ENCODE results near the gene DNAAF5.

DNA sequence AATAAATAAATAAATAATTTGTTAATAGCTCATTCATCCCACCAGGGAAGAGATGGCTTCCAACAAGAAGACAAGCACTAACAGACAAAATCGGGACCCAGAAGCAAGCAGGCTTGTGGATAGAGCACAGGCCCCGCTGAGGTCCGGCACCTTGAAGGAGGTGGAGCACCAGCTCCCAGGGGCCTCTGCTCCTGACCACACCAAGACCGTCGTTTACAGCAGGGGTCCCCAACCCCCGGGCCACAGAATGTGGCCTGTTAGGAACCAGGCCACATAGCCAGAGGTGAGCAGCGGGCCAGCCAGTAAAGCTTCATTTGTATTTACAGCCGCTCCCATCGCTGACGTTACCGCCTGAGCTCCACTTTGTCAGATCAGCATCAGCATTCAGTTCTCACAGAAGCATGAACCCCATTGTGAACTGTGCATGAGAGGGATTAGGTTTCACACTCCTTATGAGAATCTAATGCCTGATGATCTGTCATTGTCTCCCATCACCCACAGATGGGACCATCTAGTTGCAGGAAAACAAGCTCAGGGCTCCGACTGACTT is 72.5 kb downstream of the DNAAF5 start:
- TF ChIP-seq POLR2A (IDR thresholded peaks at IDR 0.05; ENCODE audit: insufficient read depth in 1 of 2, low read depth in 2 of 2, low read length in 2 of 2) (no peak), ZNF629 (CRISPR knock-in tag; conservative IDR thresholded peaks at IDR 0.05) (no peak), SMAD1 (CRISPR knock-in tag; IDR thresholded peaks at IDR 0.05; ENCODE audit: borderline replicate concordance, low read depth) (no peak), TAF1 (CRISPR knock-in tag; IDR thresholded peaks at IDR 0.05) (no peak), HOXA5 (CRISPR knock-in tag; IDR thresholded peaks at IDR 0.05) (no peak), SP2 (CRISPR knock-in tag; IDR thresholded peaks at IDR 0.05) (no peak), CENPX (CRISPR knock-in tag; IDR thresholded peaks at IDR 0.05) (no peak), ZNF335 (CRISPR knock-in tag; IDR thresholded peaks at IDR 0.05) (no peak), SIN3A (IDR thresholded peaks at IDR 0.05; ENCODE audit: borderline replicate concordance, low read depth, low read length) (no peak), ARNT (IDR thresholded peaks at IDR 0.05) (no peak), GABPA (IDR thresholded peaks at IDR 0.05; ENCODE audit: low read depth, low read length) (no peak), GABPA (CRISPR knock-in tag; IDR thresholded peaks at IDR 0.05; ENCODE audit: low read depth) (no peak)
- TF ChIP-seq, protein P1, sequence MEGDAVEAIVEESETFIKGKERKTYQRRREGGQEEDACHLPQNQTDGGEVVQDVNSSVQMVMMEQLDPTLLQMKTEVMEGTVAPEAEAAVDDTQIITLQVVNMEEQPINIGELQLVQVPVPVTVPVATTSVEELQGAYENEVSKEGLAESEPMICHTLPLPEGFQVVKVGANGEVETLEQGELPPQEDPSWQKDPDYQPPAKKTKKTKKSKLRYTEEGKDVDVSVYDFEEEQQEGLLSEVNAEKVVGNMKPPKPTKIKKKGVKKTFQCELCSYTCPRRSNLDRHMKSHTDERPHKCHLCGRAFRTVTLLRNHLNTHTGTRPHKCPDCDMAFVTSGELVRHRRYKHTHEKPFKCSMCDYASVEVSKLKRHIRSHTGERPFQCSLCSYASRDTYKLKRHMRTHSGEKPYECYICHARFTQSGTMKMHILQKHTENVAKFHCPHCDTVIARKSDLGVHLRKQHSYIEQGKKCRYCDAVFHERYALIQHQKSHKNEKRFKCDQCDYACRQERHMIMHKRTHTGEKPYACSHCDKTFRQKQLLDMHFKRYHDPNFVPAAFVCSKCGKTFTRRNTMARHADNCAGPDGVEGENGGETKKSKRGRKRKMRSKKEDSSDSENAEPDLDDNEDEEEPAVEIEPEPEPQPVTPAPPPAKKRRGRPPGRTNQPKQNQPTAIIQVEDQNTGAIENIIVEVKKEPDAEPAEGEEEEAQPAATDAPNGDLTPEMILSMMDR (CRISPR knock-in tag; IDR thresholded peaks at IDR 0.05) = no peak
- TF ChIP-seq, protein P2, sequence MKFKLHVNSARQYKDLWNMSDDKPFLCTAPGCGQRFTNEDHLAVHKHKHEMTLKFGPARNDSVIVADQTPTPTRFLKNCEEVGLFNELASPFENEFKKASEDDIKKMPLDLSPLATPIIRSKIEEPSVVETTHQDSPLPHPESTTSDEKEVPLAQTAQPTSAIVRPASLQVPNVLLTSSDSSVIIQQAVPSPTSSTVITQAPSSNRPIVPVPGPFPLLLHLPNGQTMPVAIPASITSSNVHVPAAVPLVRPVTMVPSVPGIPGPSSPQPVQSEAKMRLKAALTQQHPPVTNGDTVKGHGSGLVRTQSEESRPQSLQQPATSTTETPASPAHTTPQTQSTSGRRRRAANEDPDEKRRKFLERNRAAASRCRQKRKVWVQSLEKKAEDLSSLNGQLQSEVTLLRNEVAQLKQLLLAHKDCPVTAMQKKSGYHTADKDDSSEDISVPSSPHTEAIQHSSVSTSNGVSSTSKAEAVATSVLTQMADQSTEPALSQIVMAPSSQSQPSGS (CRISPR knock-in tag; IDR thresholded peaks at IDR 0.05) = no peak
- TF ChIP-seq, protein P3, sequence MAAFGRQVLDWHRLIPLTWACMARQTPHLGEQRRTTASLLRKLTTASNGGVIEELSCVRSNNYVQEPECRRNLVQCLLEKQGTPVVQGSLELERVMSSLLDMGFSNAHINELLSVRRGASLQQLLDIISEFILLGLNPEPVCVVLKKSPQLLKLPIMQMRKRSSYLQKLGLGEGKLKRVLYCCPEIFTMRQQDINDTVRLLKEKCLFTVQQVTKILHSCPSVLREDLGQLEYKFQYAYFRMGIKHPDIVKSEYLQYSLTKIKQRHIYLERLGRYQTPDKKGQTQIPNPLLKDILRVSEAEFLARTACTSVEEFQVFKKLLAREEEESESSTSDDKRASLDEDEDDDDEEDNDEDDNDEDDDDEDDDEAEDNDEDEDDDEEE (CRISPR knock-in tag; IDR thresholded peaks at IDR 0.05) = no peak

Measured in HepG2 (cell line).